B cell (primary cell): ENCODE data around the gene ALDH1A1.

Source experiments
- CTCF ChIP-seq: fragments of 200-600 bp; IDR thresholded peaks from one replicate; pipeline ENCODE4 v1.8.0; 2022; ENCODE audit warnings: antibody characterized with exemption, mild to moderate bottlenecking
- EZH2 ChIP-seq: IDR thresholded peaks from 2 replicates; pipeline ENCODE4 v1.6.1; 2012; ENCODE audit warnings: borderline replicate concordance, low read depth, mild to moderate bottlenecking, moderate library complexity, low read length; ENCODE audit not compliant: insufficient read depth, poor library complexity, severe bottlenecking

- no peak for TF ChIP-seq CTCF
- no peak for TF ChIP-seq EZH2
These were observed 43.3 kb upstream of the ALDH1A1 start for GRCh38 chr9:72996114-72996513.
